Testis (tissue), 2 donors: ENCODE measurements around the gene PEPD.

Source experiments
- CTCF ChIP-seq, 3 experiments: fragments of 450-650 bp in 2 of 3; fragments of 200-600 bp in 1 of 3; sonication (generic) in 1 of 3; IDR thresholded peaks; one replicate each; pipeline ENCODE4 v1.5.1; 2016 to 2019; ENCODE audit warnings: antibody characterized with exemption in 3 of 3, mild to moderate bottlenecking in 2 of 3, moderate library complexity in 1 of 3
- POLR2A ChIP-seq: fragments of 450-650 bp; IDR thresholded peaks from one replicate; pipeline ENCODE4 v1.6.1; 2017; ENCODE audit warnings: antibody characterized with exemption, mild to moderate bottlenecking, moderate library complexity

- TF ChIP-seq CTCF (IDR thresholded peaks at IDR 0.05), result no peak
- no peak for TF ChIP-seq POLR2A
These were observed 166.1 kb downstream of the PEPD start for GRCh38 chr19:33355535-33355934.
